Tibial nerve (tissue), 3 donors: ENCODE data around the gene ZNF366.

Experiments used
- POLR2A ChIP-seq, 2 donors: fragments of 450-650 bp; IDR thresholded peaks; one replicate each; pipeline ENCODE4 v1.6.1; 2017; ENCODE audit warnings: antibody characterized with exemption in 2 of 2, mild to moderate bottlenecking in 2 of 2, moderate library complexity in 2 of 2
- TF ChIP-seq, protein P1 (sequence below), 5 experiments: fragments of 200-600 bp in 3 of 5; fragments of 450-650 bp in 2 of 5; sonication (generic) in 3 of 5; IDR thresholded peaks; one replicate each; pipeline ENCODE4 v1.5.1; 2016 to 2019; ENCODE audit warnings: antibody characterized with exemption in 5 of 5, mild to moderate bottlenecking in 3 of 5, moderate library complexity in 2 of 5

- TF ChIP-seq, protein P1, sequence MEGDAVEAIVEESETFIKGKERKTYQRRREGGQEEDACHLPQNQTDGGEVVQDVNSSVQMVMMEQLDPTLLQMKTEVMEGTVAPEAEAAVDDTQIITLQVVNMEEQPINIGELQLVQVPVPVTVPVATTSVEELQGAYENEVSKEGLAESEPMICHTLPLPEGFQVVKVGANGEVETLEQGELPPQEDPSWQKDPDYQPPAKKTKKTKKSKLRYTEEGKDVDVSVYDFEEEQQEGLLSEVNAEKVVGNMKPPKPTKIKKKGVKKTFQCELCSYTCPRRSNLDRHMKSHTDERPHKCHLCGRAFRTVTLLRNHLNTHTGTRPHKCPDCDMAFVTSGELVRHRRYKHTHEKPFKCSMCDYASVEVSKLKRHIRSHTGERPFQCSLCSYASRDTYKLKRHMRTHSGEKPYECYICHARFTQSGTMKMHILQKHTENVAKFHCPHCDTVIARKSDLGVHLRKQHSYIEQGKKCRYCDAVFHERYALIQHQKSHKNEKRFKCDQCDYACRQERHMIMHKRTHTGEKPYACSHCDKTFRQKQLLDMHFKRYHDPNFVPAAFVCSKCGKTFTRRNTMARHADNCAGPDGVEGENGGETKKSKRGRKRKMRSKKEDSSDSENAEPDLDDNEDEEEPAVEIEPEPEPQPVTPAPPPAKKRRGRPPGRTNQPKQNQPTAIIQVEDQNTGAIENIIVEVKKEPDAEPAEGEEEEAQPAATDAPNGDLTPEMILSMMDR (IDR thresholded peaks at IDR 0.05): no peak
- TF ChIP-seq POLR2A (IDR thresholded peaks at IDR 0.05): no peak
Measured at GRCh38 chr5:72542695-72543094, 35.5 kb upstream of the ZNF366 start.
